Smooth muscle cell (in vitro differentiated cells): ENCODE measurements around the gene SMIM7. TPM values are rescaled to one million over a fixed set of nuclear protein-coding genes. Genes with fewer than 3 reads are reported as not detected.
"Not testable (repeated sequence)": the region's sequence is repeated elsewhere in the genome, so short reads cannot be mapped to it uniquely, and the experiment has no call there.

Source experiments
- DNase-seq: peaks from one replicate; lab custom pipeline; 2025; ENCODE audit not compliant: unreplicated experiment; lab: John Stamatoyannopoulos, UW
- H2AFZ ChIP-seq: fragments of 200-600 bp; sonication (generic); 2 replicates; pipeline ENCODE4 v1.6.0; 2016; ENCODE audit warnings: antibody characterized with exemption, low read depth, mild to moderate bottlenecking
- H3F3A ChIP-seq: fragments of 200-600 bp; sonication (generic); 2 replicates; pipeline ENCODE4 v1.6.0; 2017; ENCODE audit warnings: antibody characterized with exemption, low read depth
- H3K27ac ChIP-seq: fragments of 200-600 bp; sonication (generic); 2 replicates; pipeline ENCODE4 v1.5.1; 2016; ENCODE audit warnings: low read depth, mild to moderate bottlenecking
- H3K27me3 ChIP-seq: fragments of 200-600 bp; sonication (generic); 2 replicates; pipeline ENCODE4 v1.6.1; 2016; ENCODE audit warnings: low read depth, mild to moderate bottlenecking
- H3K36me3 ChIP-seq: fragments of 200-600 bp; sonication (generic); 2 replicates; pipeline ENCODE4 v1.5.1; 2016; ENCODE audit warnings: low read depth
- H3K4me1 ChIP-seq: fragments of 200-600 bp; sonication (generic); 2 replicates; pipeline ENCODE4 v1.5.1; 2016; ENCODE audit warnings: low read depth
- H3K4me2 ChIP-seq: fragments of 200-600 bp; sonication (generic); 2 replicates; pipeline ENCODE4 v1.6.0; 2016; ENCODE audit warnings: mild to moderate bottlenecking
- H3K4me3 ChIP-seq: fragments of 200-600 bp; sonication (generic); 2 replicates; pipeline ENCODE4 v1.5.1; 2016; ENCODE audit warnings: mild to moderate bottlenecking
- H3K79me2 ChIP-seq: fragments of 200-600 bp; sonication (generic); 2 replicates; pipeline ENCODE4 v1.6.0; 2016; ENCODE audit warnings: low read depth, mild to moderate bottlenecking
- H3K9ac ChIP-seq: fragments of 200-600 bp; sonication (generic); 2 replicates; pipeline ENCODE4 v1.6.0; 2016; ENCODE audit warnings: low read depth
- H3K9me3 ChIP-seq: fragments of 200-600 bp; sonication (generic); replicated peaks from 2 replicates; pipeline ENCODE4 v1.5.1; 2016; ENCODE audit warnings: low read depth
- H4K20me1 ChIP-seq: fragments of 200-600 bp; sonication (generic); 2 replicates; pipeline ENCODE4 v1.6.0; 2016; ENCODE audit warnings: low read depth
- WGBS: methylation state at CpG from one replicate; pipeline ENCODE4 v1.1.7; 2016; ENCODE audit warnings: low lambda C conversion rate; 5-methylcytosine and 5-hydroxymethylcytosine counted together
- polyA plus RNA-seq: library from polyadenylated mRNA; unstranded; fragments of >200 nt; fragmentation: Nextera tagmentation; extraction: Ambion mirVana; gene quantifications from 2 replicates; pipeline ENCODE4 v1.2.1, GENCODE V29; 2016
- total RNA-seq: library from RNA; depleted of rRNA; stranded (reverse); fragments of >200 nt; gene quantifications from 2 replicates; pipeline ENCODE4 v1.2.3, GENCODE V29; 2014
- TF ChIP-seq, protein P1 (sequence below): fragments of 200-600 bp; sonication (generic); IDR thresholded peaks from 2 replicates; pipeline ENCODE4 v1.5.1; 2017; ENCODE audit warnings: borderline replicate concordance, mild to moderate bottlenecking, antibody characterized with exemption; ENCODE audit not compliant: insufficient read depth, poor library complexity, severe bottlenecking

SMIM7 gene
- total and polyA plus RNA-seq, 2 experiments from 2014 or later: 64.4 to 109 TPM

DNA sequence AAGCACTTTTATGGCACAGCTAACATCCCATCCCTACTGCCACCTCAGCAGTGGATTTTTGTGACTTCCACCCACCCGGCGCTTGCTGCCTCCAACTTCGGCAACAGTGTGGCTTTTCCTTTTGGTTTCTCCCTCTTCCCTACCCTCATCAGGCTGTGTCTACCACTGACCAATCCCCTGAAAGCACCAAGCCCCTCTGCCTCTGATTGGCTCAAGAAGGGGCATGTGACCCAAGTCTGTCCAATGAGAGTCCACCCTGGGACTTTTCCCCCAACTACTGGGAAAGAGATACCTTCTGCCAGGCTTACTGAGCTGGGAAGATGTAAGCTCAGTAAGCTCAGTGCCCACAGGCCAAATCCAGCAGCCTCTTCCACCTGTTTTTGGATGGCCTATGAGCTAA is 5.8 kb downstream of the SMIM7 start:
- no peak overlapping the region for H3K4me2 ChIP-seq
- H3K9ac ChIP-seq: no peak overlapping the region
- H2AFZ ChIP-seq: no peak overlapping the region
- TF ChIP-seq, protein P1, sequence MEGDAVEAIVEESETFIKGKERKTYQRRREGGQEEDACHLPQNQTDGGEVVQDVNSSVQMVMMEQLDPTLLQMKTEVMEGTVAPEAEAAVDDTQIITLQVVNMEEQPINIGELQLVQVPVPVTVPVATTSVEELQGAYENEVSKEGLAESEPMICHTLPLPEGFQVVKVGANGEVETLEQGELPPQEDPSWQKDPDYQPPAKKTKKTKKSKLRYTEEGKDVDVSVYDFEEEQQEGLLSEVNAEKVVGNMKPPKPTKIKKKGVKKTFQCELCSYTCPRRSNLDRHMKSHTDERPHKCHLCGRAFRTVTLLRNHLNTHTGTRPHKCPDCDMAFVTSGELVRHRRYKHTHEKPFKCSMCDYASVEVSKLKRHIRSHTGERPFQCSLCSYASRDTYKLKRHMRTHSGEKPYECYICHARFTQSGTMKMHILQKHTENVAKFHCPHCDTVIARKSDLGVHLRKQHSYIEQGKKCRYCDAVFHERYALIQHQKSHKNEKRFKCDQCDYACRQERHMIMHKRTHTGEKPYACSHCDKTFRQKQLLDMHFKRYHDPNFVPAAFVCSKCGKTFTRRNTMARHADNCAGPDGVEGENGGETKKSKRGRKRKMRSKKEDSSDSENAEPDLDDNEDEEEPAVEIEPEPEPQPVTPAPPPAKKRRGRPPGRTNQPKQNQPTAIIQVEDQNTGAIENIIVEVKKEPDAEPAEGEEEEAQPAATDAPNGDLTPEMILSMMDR: no peak
- H3K9me3 ChIP-seq: no peaks in the 10 kb centered on the region
- H3K4me3 ChIP-seq: no peak overlapping the region
- 94% methylated on average over 3 of the region's 3 CpGs for WGBS
- peaks cover 34% of the 10 kb centered on the region for H3K79me2 ChIP-seq
- H3K27ac ChIP-seq: no peak overlapping the region
- no peaks in the 10 kb centered on the region for H3F3A ChIP-seq
- H3K36me3 ChIP-seq: no peaks in the 10 kb centered on the region
- DNase-seq: no peak
- no peaks in the 10 kb centered on the region for H3K27me3 ChIP-seq
- H3K4me1 ChIP-seq: peaks cover 6% of the 10 kb centered on the region
- peaks cover 43% of the 10 kb centered on the region for H4K20me1 ChIP-seq

DNA sequence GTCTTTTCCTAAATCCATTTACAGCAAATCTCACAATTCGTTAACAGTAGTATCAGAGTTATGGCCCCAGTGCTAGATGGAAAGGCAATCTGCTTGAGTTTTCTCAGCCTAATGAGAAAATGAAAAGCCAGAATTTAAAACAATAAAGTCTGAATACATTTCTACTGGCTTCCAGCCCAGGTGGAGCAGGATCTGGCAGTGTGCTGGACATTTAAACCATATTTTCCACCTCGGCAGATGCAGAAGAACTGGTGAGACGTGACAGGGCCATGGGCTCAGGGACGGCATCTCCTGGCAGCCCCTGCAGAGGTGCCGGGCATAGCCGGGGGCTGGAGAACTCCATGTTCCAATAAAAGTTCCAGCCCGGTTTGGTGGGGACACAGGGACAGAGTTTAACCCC is 7.1 kb downstream of the SMIM7 start:
- 95% methylated on average over 7 of the region's 7 CpGs for WGBS
- no peaks in the 10 kb centered on the region for H3K9me3 ChIP-seq
- no peaks in the 10 kb centered on the region for H3F3A ChIP-seq
- no peak overlapping the region for H3K27ac ChIP-seq
- H3K79me2 ChIP-seq: peaks cover 21% of the 10 kb centered on the region
- H3K9ac ChIP-seq: no peak overlapping the region
- TF ChIP-seq, protein P1: no peak
- DNase-seq: no peak
- no peak overlapping the region for H2AFZ ChIP-seq
- no peaks in the 10 kb centered on the region for H3K36me3 ChIP-seq
- H3K4me2 ChIP-seq: no peak overlapping the region
- peaks cover 38% of the 10 kb centered on the region for H4K20me1 ChIP-seq
- no peaks in the 10 kb centered on the region for H3K4me1 ChIP-seq
- H3K27me3 ChIP-seq: no peaks in the 10 kb centered on the region
- no peak overlapping the region for H3K4me3 ChIP-seq

DNA sequence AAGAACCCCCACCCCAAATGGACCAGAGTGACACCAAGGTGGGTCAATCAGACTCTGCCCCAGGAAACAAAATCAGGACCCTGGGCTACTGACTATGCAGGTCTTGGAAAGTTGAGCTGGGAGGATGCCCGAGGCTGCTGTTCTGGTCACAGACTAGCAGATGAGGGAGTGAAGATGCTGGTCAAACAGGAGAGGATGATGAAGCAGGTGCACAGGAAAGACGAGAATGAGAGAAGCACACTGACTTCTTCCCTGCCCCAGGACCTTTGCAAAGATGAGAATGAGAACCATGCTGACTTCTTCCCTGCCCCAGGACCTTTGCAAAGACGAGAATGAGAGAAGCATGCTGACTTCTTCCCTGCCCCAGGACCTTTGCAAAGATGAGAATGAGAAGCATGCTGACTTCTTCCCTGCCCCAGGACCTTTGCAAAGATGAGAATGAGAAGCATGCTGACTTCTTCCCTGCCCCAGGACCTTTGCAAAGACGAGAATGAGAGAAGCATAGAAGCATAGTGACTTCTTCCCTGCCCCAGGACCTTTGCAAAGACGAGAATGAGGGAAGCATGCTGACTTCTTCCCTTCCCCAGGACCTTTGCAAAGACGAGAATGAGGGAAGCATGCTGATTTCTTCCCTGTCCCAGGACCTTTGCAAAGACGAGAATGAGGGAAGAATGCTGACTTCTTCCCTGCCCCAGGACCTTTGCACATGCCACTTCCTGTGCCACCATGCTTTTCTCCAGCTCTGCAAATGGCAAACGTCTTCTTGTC is 8.3 kb downstream of the SMIM7 start:
- not testable (repeated sequence) for H3K27ac ChIP-seq, DNase-seq, H3K36me3 ChIP-seq, H3K4me2 ChIP-seq, H3K4me3 ChIP-seq, H3K9ac ChIP-seq, H2AFZ ChIP-seq, H3K27me3 ChIP-seq, H3K4me1 ChIP-seq, H3K9me3 ChIP-seq, H3F3A ChIP-seq
- 97% methylated on average over 8 of the region's 8 CpGs for WGBS
- H4K20me1 ChIP-seq: peaks cover 30% of the 10 kb centered on the region
- peaks cover 10% of the 10 kb centered on the region for H3K79me2 ChIP-seq

DNA sequence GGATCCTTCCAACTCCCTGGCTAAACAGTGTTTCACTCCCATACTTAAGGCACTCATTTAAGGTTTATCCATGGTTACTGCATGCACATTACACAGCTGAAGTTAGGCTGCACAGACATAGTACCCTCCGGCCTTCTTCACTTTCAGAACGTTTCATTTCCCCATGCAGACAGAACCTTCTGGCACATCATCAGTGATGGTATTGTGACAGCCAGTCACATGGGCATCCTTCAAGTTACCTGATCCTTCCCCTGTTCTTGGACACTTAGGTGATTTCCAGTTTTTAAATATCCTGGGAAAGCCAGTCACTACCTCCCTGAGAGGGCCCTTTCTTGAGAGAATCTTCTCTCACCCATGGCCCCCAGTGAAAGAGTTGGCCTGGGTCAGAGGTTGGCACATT is 9.1 kb downstream of the SMIM7 start:
- Histone ChIP-seq H3K27ac (no peak overlapping the region), H2AFZ (no peak overlapping the region), H4K20me1 (peaks cover 30% of the 10 kb centered on the region), H3F3A (no peaks in the 10 kb centered on the region), H3K79me2 (peaks cover 15% of the 10 kb centered on the region), H3K9ac (no peak overlapping the region), H3K27me3 (no peaks in the 10 kb centered on the region), H3K4me2 (no peak overlapping the region), H3K9me3 (no peaks in the 10 kb centered on the region), H3K4me1 (no peaks in the 10 kb centered on the region), H3K36me3 (no peaks in the 10 kb centered on the region), H3K4me3 (no peak overlapping the region)
- WGBS: 100% methylated on average over 2 of the region's 2 CpGs
- DNase-seq: no peak
- TF ChIP-seq, protein P1: no peak
